GM19193 (cell line): Measurements from ENCODE around the gene CCDC150.

Source experiments
- POLR2A ChIP-seq: IDR thresholded peaks from 4 replicates; pipeline ENCODE4 v1.6.1; 2011; ENCODE audit not compliant: insufficient read depth, insufficient read length; ENCODE audit errors: extremely low read depth

Gene CCDC150

GRCh38 chr2:196609806-196610205, 29.7 kb upstream of the CCDC150 start:
- no peak for TF ChIP-seq POLR2A

- no peak for TF ChIP-seq POLR2A
Measured at GRCh38 chr2:196610796-196611195, 28.7 kb upstream of the CCDC150 start.

- TF ChIP-seq POLR2A, result no peak
Measured at GRCh38 chr2:196613302-196613701, 26.2 kb upstream of the CCDC150 start.

- no peak for TF ChIP-seq POLR2A
Measured at GRCh38 chr2:196617430-196617829, 22.1 kb upstream of the CCDC150 start.

GRCh38 chr2:196618661-196619060, 20.9 kb upstream of the CCDC150 start:
- no peak for TF ChIP-seq POLR2A

GRCh38 chr2:196630531-196630930, 9.0 kb upstream of the CCDC150 start:
- no peak for TF ChIP-seq POLR2A

GRCh38 chr2:196635156-196635555, 4.4 kb upstream of the CCDC150 start:
- TF ChIP-seq POLR2A, result no peak

GRCh38 chr2:196638765-196639164, 750 bp upstream of the CCDC150 start:
- no peak for TF ChIP-seq POLR2A

GRCh38 chr2:196640031-196640548, 575 bp downstream of the CCDC150 start:
- no peak for TF ChIP-seq POLR2A

GRCh38 chr2:196649202-196649601, 9.7 kb downstream of the CCDC150 start:
- no peak for TF ChIP-seq POLR2A

GRCh38 chr2:196651387-196652094, 12.0 kb downstream of the CCDC150 start:
- no peak for TF ChIP-seq POLR2A

- no peak for TF ChIP-seq POLR2A
Measured at GRCh38 chr2:196652869-196653268, 13.4 kb downstream of the CCDC150 start.

- no peak for TF ChIP-seq POLR2A
Measured at GRCh38 chr2:196653843-196654242, 14.3 kb downstream of the CCDC150 start.

GRCh38 chr2:196655761-196656160, 16.2 kb downstream of the CCDC150 start:
- no peak for TF ChIP-seq POLR2A

GRCh38 chr2:196657333-196657732, 17.8 kb downstream of the CCDC150 start:
- TF ChIP-seq POLR2A, result no peak

- TF ChIP-seq POLR2A, result no peak
Measured at GRCh38 chr2:196659844-196660243, 20.3 kb downstream of the CCDC150 start.
